GM20431 (cell line): ENCODE measurements around the gene GLIPR1.

Experiments
- in situ Hi-C: fragments of 300-500 bp; cut with MseI, MboI; formaldehyde crosslinking; loops from one replicate; pipeline ENCODE4 v1.15.0; 2020; ENCODE audit warnings: low sequenced_read_pairs; ENCODE audit not compliant: unreplicated experiment

GLIPR1 gene

DNA sequence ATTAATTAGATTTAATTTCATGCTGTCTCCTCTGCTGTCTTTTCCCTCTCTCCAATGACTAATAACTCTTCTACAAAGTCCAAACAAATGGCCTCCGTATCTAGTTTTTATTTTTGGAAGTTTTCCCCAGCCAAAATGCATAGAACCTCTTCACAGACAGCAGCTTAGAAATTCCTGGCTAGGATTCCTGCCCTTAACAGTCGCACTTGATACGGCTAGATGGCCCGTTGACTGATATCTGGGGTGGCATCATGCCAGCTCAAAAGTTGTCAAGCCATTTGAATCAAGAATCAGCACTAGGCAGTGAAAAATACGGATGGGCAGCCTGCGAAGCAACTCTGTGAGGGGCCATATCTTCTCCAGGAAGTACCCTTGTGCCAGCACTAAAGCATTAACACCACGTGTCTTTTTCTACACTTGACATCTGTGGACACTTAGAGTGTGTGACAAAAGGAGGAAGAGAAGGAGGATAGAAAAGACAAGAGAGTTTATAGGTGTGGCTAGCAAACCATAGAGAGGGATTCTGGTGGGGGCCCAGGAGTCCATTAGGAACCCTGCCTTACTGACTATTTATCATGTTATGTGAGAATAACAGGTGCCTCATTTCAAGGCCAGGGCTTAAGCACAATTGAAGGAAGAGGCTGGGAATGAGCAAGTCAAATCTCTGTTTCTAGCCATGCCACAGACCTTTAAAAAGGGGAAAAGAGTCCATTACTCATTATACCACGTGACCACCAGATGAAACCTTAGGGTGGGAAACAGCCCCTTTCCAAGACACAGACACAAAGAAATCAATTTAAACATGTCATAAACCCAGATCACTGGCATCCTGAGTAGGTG is 70.1 kb downstream of the GLIPR1 start:
- in situ Hi-C loops, result no loop called here

- in situ Hi-C loops, result no loop called here
Measured at GRCh38 chr12:75551477-75551876, 70.9 kb downstream of the GLIPR1 start.

DNA sequence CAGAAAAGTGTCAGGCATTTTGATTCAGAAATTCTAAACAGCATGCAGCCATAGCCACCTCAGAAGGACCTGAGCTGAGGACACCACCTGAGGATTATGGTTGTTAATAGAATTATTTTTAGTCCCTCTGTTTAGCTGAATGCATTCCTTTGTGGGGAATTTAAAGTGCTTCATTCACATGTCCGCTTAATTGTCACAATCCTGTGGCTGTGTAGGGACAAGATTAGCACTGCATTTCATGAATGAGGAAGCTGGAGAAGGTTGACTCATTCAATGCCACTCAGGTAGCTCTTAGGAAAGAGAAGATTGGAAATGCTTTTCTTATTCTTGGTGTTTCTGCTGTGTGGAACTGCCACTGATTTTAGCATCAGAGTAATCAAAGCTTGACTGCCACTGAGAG is 72.8 kb downstream of the GLIPR1 start:
- in situ Hi-C loops, result no loop called here
